Pancreas (tissue), 10 donors: ENCODE results near the gene PKP4. TPM values are rescaled to one million over a fixed set of nuclear protein-coding genes. Genes with fewer than 3 reads are reported as not detected.

Experiments used
- ATAC-seq, 4 donors: fragments of 200-7000 bp; cut with Tn5 transposase; one replicate each; pipeline versions ENCODE4 v1.8.0 to v1.9.1; 2020; ENCODE audit warnings: mild to moderate bottlenecking in 4 of 4, moderate library complexity in 4 of 4
- DNase-seq, 6 donors: peaks; one replicate each; pipeline ENCODE4 v3.0.0-alpha.2; 2020
- FAIRE-seq: peaks from 2 replicates; lab custom pipeline; 2012; peaks lifted over from hg19 to GRCh38; lab: Jason Lieb, UNC
- H3K27ac ChIP-seq, 4 donors: fragments of 200-600 bp; sonication (generic); 1 replicate in 3 of 4; 2 replicates in 1 of 4; pipeline versions ENCODE4 v1.5.0 to v1.8.0; 2020
- H3K27me3 ChIP-seq, 4 donors: fragments of 200-600 bp; one replicate each; pipeline ENCODE4 v1.8.0; 2021
- H3K36me3 ChIP-seq, 3 donors: fragments of 200-600 bp; sonication (generic) in 1 of 3; one replicate each; pipeline versions ENCODE4 v1.5.0 to v1.8.0; 2020 to 2021
- H3K4me1 ChIP-seq, 3 donors: fragments of 200-600 bp; one replicate each; pipeline ENCODE4 v1.8.0; 2021
- H3K4me3 ChIP-seq, 4 donors: fragments of 200-600 bp; sonication (generic) in 2 of 4; one replicate each; pipeline versions ENCODE4 v1.5.0 to v1.8.0; 2020 to 2021
- H3K9me3 ChIP-seq, 4 donors: fragments of 200-600 bp; one replicate each; pipeline ENCODE4 v1.8.0; 2021
- CTCF ChIP-seq, 4 donors: fragments of 200-600 bp; sonication (generic) in 3 of 4; IDR thresholded peaks; one replicate each; pipeline versions ENCODE4 v1.5.0 to v1.8.0; 2021; ENCODE audit warnings: antibody characterized with exemption in 4 of 4
- WGBS, 2 donors: extraction: QIAGEN DNeasy Blood & Tissue Kit; methylation state at CpG; one replicate each; pipeline ENCODE4 v1.1.7; 2013; 5-methylcytosine and 5-hydroxymethylcytosine counted together
- intact Hi-C, 3 donors: fragments of 100-400 bp; cut with DNase I; formaldehyde crosslinking; loops; one replicate each; pipeline versions ENCODE4 v1.11.1 to v1.14.2; 2022
- polyA plus RNA-seq, 2 donors: library from polyadenylated mRNA; stranded (reverse); fragments of 200-250 nt; gene quantifications; one replicate each; pipeline ENCODE4 v1.2.3, GENCODE V29; 2013
- total RNA-seq, 6 donors: library from RNA; stranded (reverse); fragmentation: NEBNext Ultra II Directional in 4 of 6; extraction: Animal tissue kit (Norgen Biotek cat#: 25700) in 4 of 6; gene quantifications; one replicate each; pipeline versions ENCODE4 v1.2.1 to v1.2.4, GENCODE V29; 2021 to 2023
- donor health status: healthy with polysubstance abuse.
- donor health status: DM: no; HTN: no; CAD: no; lungs with moderate emphysema.
- donor health status: DM: no; HTN: no; CAD: no.
- donor health status: control.
- donor health status: control.
- donor health status: Bipolar disorder and iron deficiency.
- donor health status: DM: yes; HTN: yes; CAD: no.
- donor health status: DM: no; HTN: no; CAD: no.
- donor health status: DM: no; HTN: no; CAD: no.
- donor health status: DM: yes; HTN: yes; CAD: no.

Gene PKP4
- total and polyA plus RNA-seq, 8 donors, result 20.4 to 46.2 (median 28.8) TPM

- no peaks in the 10 kb centered on the region for H3K27me3 ChIP-seq
- no peak for FAIRE-seq
- no peak for DNase-seq
- ATAC-seq, result no peak
- no peaks in the 10 kb centered on the region for H3K4me1 ChIP-seq
- TF ChIP-seq CTCF (IDR thresholded peaks at IDR 0.05), result no peak
- WGBS, 2 donors, result 69 to 74% methylated on average over 4 of the region's 4 CpGs
- intact Hi-C loops, result no loop called here
- no peaks in the 10 kb centered on the region for H3K9me3 ChIP-seq
- H3K27ac ChIP-seq, result no peak overlapping the region
- no peaks in the 10 kb centered on the region for H3K36me3 ChIP-seq
- H3K4me3 ChIP-seq, result no peak overlapping the region
Observed at GRCh38 chr2:158644139-158644538, 187.4 kb downstream of the PKP4 start.

GRCh38 chr2:158645299-158645698 lies 188.5 kb downstream of the PKP4 start:
- Histone ChIP-seq H3K27ac (no peak overlapping the region), H3K4me1 (peaks cover 3 to 7% (median 3%) of the 10 kb centered on the region in 3 donors), H3K4me3 (no peak overlapping the region), H3K9me3 (no peaks in the 10 kb centered on the region), H3K36me3 (no peaks in the 10 kb centered on the region), H3K27me3 (no peaks in the 10 kb centered on the region)
- no peak for ATAC-seq
- no peak for DNase-seq
- 95 to 96% methylated on average over 6 of the region's 6 CpGs for WGBS, 2 donors
- intact Hi-C loops, result no loop called here
- no peak for FAIRE-seq
- TF ChIP-seq CTCF (IDR thresholded peaks at IDR 0.05), result no peak

DNA sequence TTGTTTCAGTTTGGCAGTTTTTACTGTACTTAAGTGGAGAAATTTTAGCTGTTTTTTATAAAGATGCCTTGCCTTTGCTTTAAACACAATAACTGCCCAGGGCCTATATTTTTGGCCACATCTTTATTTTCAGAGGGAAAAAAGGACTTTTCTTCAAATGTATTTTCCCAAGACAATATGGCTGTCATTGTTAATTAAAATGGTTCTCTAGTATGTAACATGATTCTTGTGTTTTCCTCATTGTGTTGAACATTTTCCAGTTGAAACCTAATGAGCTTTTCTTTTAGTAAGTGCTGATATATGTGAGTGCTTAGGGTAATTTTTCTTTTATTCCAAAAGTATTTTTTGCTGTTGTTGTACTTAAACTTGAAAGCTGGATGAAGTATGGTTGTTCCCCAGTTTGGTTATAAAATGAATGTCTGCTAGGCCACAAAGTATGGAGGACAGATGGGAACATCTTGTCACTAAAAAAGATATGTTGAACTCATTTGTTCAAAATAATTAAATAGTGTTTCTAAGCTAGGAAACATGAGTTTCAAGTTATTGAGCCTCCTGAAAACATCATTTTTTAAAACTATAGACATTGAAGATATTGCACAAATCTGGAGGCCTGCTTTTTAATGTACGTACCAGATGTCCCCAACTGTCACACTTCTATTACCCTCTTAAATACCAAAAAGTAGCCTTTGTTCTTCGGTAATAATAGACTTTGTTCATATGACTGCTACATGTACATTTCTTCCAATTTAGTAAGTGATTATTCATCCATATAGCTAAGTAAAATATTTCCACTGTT lies 190.9 kb downstream of the PKP4 start:
- H3K27ac ChIP-seq, result no peak overlapping the region
- TF ChIP-seq CTCF (IDR thresholded peaks at IDR 0.05), result no peak
- intact Hi-C loops, result no loop called here
- H3K4me1 ChIP-seq, result peaks cover 9 to 18% (median 14%) of the 10 kb centered on the region in 3 donors
- 96 to 97% methylated on average over 2 of the region's 2 CpGs for WGBS, 2 donors
- no peaks in the 10 kb centered on the region for H3K36me3 ChIP-seq
- FAIRE-seq (no peak), DNase-seq (no peak), ATAC-seq (no peak)
- H3K4me3 ChIP-seq, result no peak overlapping the region
- no peaks in the 10 kb centered on the region for H3K27me3 ChIP-seq
- no peaks in the 10 kb centered on the region for H3K9me3 ChIP-seq

DNA sequence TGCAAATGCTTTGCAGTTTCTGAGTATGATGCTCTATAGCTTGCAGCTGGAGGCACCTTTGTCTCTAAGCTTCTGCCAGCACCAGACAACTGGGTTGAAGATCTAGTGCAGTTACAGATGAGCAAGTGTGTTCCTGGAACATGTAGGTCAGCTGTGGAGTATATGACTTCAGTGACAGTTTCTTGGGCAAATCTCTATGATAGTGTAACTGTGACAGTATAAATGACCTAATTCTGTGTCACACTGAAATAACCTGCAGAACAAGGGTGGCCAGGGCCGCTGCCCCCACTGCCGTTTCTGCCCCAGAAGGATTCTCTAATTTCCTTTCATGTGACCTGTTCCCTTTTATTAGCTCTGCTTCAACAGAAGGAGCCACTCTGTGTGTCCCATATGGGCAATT lies 193.1 kb downstream of the PKP4 start:
- FAIRE-seq (no peak), ATAC-seq (peak in 1 of 4 donors; percentile 24), DNase-seq (no peak)
- no peak for TF ChIP-seq CTCF (IDR thresholded peaks at IDR 0.05)
- Histone ChIP-seq H3K36me3 (no peaks in the 10 kb centered on the region), H3K27ac (peak overlapping the region in 2 of 4 donors; percentile 72 to 76), H3K4me3 (no peak overlapping the region), H3K27me3 (no peaks in the 10 kb centered on the region), H3K4me1 (peaks cover 9 to 18% (median 14%) of the 10 kb centered on the region in 3 donors), H3K9me3 (no peaks in the 10 kb centered on the region)
- WGBS, 2 donors, result 48 to 51% methylated on average over 2 of the region's 2 CpGs
- intact Hi-C loops, result no loop called here
